NCI-H460 (cell line): Measurements from ENCODE around the gene ATP5MC2. TPM values are rescaled to one million over a fixed set of nuclear protein-coding genes. Genes with fewer than 3 reads are reported as not detected.
"Not testable (repeated sequence)": the region's sequence is repeated elsewhere in the genome, so short reads cannot be mapped to it uniquely, and the experiment has no call there.

ENCODE experiments used
- DNase-seq: peaks from one replicate; pipeline ENCODE4 v3.0.0-alpha.2; 2016; ENCODE audit warnings: low read depth; ENCODE audit errors: extremely low read depth
- polyA plus RNA-seq: library from polyadenylated mRNA; depleted of rRNA; stranded (reverse); fragments of >200 nt; gene quantifications from 2 replicates; pipeline ENCODE4 v1.2.3, GENCODE V29; 2014; cell fraction: nucleus; rRNA removed
- total RNA-seq: library from RNA; depleted of rRNA; stranded (reverse); fragments of >200 nt; shearing (Covaris generic); gene quantifications from 2 replicates; pipeline ENCODE4 v1.2.3, GENCODE V29; 2014; rRNA removed

ATP5MC2 gene
- total RNA-seq: 642 and 707 TPM in 2 replicates
- 502 and 561 TPM in 2 replicates for polyA plus RNA-seq

GRCh38 chr12:53675701-53676607 is at the start of gene ATP5MC2:
Gene ATP5MC2 (minus strand): TSS chr12:53676083. CDS start chr12:53672614, 3,469 bp downstream.
- DNase-seq: peak; percentile 98

GRCh38 chr12:53722450-53723041 is 46.7 kb upstream of the ATP5MC2 start:
- peak; percentile 42 for DNase-seq

GRCh38 chr12:53720946-53721345 is 45.1 kb upstream of the ATP5MC2 start:
- DNase-seq: no peak

- no peak for DNase-seq
These were observed 43.8 kb upstream of the ATP5MC2 start for GRCh38 chr12:53719649-53720048.

- not testable (repeated sequence) for DNase-seq
These were observed 42.7 kb upstream of the ATP5MC2 start for GRCh38 chr12:53718567-53718966.

- no peak for DNase-seq
These were observed 41.4 kb upstream of the ATP5MC2 start for GRCh38 chr12:53717319-53717718.

- DNase-seq: no peak
These were observed 38.1 kb upstream of the ATP5MC2 start for GRCh38 chr12:53714004-53714403.

GRCh38 chr12:53713516-53713915 is 37.6 kb upstream of the ATP5MC2 start:
- DNase-seq: no peak

- DNase-seq: no peak
These were observed 36.3 kb upstream of the ATP5MC2 start for GRCh38 chr12:53712059-53712643.

GRCh38 chr12:53710091-53710490 is 34.2 kb upstream of the ATP5MC2 start:
- DNase-seq: no peak

GRCh38 chr12:53709671-53710070 is 33.8 kb upstream of the ATP5MC2 start:
- no peak for DNase-seq

- no peak for DNase-seq
These were observed 30.2 kb upstream of the ATP5MC2 start for GRCh38 chr12:53706080-53706479.

- no peak for DNase-seq
These were observed 27.9 kb upstream of the ATP5MC2 start for GRCh38 chr12:53703756-53704155.

GRCh38 chr12:53701518-53702264 is 25.8 kb upstream of the ATP5MC2 start:
- DNase-seq: peak; percentile 71

GRCh38 chr12:53700567-53700966 is 24.7 kb upstream of the ATP5MC2 start:
- DNase-seq: no peak

GRCh38 chr12:53699678-53700025 is 23.8 kb upstream of the ATP5MC2 start:
- DNase-seq: no peak

- no peak for DNase-seq
These were observed 23.2 kb upstream of the ATP5MC2 start for GRCh38 chr12:53698948-53699677.

- no peak for DNase-seq
These were observed 20.9 kb upstream of the ATP5MC2 start for GRCh38 chr12:53696655-53697331.

- peak; percentile 91 for DNase-seq
These were observed 20.4 kb upstream of the ATP5MC2 start for GRCh38 chr12:53696285-53696654.
